Mesenchymal stem cell (in vitro differentiated cells and primary cell): ENCODE measurements around the gene CNR1.

Experiments
- DNase-seq: peaks from one replicate; pipeline ENCODE4 v3.0.0-alpha.2; 2013
- H2AFZ ChIP-seq: one replicate; pipeline ENCODE4 v1.6.1; 2013; ENCODE audit warnings: low read depth, mild to moderate bottlenecking, control low read depth, inconsistent platforms, low read length, moderate library complexity
- H2AK5ac ChIP-seq: 2 replicates; pipeline ENCODE4 v1.6.1; 2013; ENCODE audit warnings: low read length, moderate library complexity, mild to moderate bottlenecking, inconsistent platforms; ENCODE audit not compliant: severe bottlenecking
- H2BK120ac ChIP-seq: one replicate; pipeline ENCODE4 v1.6.1; 2013; ENCODE audit warnings: low read depth, mild to moderate bottlenecking, inconsistent platforms, low read length, moderate library complexity
- H2BK12ac ChIP-seq, 2 experiments: one replicate each; pipeline ENCODE4 v1.6.1; 2013; ENCODE audit warnings: inconsistent platforms in 2 of 2, low read length in 2 of 2, mild to moderate bottlenecking in 2 of 2, moderate library complexity in 2 of 2, control low read depth in 1 of 2
- H2BK15ac ChIP-seq: one replicate; pipeline ENCODE4 v1.6.1; 2013; ENCODE audit warnings: mild to moderate bottlenecking, low read depth, inconsistent platforms; ENCODE audit not compliant: poor library complexity, severe bottlenecking
- H2BK5ac ChIP-seq: 2 replicates; pipeline ENCODE4 v1.6.1; 2013; ENCODE audit warnings: low read depth, mild to moderate bottlenecking, low read length, control low read depth, inconsistent platforms; ENCODE audit not compliant: poor library complexity, severe bottlenecking
- H3K14ac ChIP-seq, 2 experiments: one replicate each; pipeline ENCODE4 v1.6.1; 2013; ENCODE audit warnings: inconsistent platforms in 2 of 2, low read length in 2 of 2, control low read depth in 1 of 2, mild to moderate bottlenecking in 1 of 2, moderate library complexity in 1 of 2
- H3K18ac ChIP-seq, 2 experiments: one replicate each; pipeline ENCODE4 v1.6.1; 2013; ENCODE audit warnings: inconsistent platforms in 2 of 2, low read length in 2 of 2, control low read depth in 1 of 2, low read depth in 1 of 2, mild to moderate bottlenecking in 1 of 2
- H3K23ac ChIP-seq, 2 experiments: one replicate each; pipeline ENCODE4 v1.6.1; 2013; ENCODE audit warnings: inconsistent platforms in 2 of 2, low read length in 2 of 2, mild to moderate bottlenecking in 2 of 2, moderate library complexity in 2 of 2, control low read depth in 1 of 2
- H3K27ac ChIP-seq: 2 replicates; pipeline ENCODE4 v1.5.1; 2013; ENCODE audit warnings: mild to moderate bottlenecking, moderate library complexity, low read length, control low read depth, inconsistent platforms; ENCODE audit not compliant: poor library complexity, severe bottlenecking
- H3K27me3 ChIP-seq, 2 experiments: 2 replicates each; pipeline versions ENCODE4 v1.6.1 to v1.7.0; 2013; ENCODE audit warnings: low read length in 2 of 2, mild to moderate bottlenecking in 2 of 2, moderate library complexity in 2 of 2, control low read depth in 1 of 2, inconsistent platforms in 1 of 2; ENCODE audit not compliant: control insufficient read depth in 1 of 2, insufficient read depth in 1 of 2
- H3K36me3 ChIP-seq, 2 experiments: 2 replicates each; pipeline versions ENCODE4 v1.6.1 to v1.7.0; 2013; ENCODE audit warnings: low read length in 2 of 2, control low read depth in 1 of 2, inconsistent platforms in 1 of 2, low read depth in 1 of 2, mild to moderate bottlenecking in 1 of 2; ENCODE audit not compliant: insufficient read depth in 2 of 2, control insufficient read depth in 1 of 2
- H3K4ac ChIP-seq, 2 experiments: one replicate each; pipeline ENCODE4 v1.6.1; 2013; ENCODE audit warnings: inconsistent platforms in 2 of 2, low read length in 2 of 2, mild to moderate bottlenecking in 2 of 2, moderate library complexity in 2 of 2, control low read depth in 1 of 2, low read depth in 1 of 2
- H3K4me1 ChIP-seq: 2 replicates; pipeline ENCODE4 v1.6.1; 2013; ENCODE audit warnings: low read depth, low read length, control low read depth; ENCODE audit not compliant: control insufficient read depth, insufficient read depth
- H3K4me2 ChIP-seq: 2 replicates; pipeline ENCODE4 v1.6.1; 2013; ENCODE audit warnings: low read length, mild to moderate bottlenecking, inconsistent platforms; ENCODE audit not compliant: poor library complexity, severe bottlenecking
- H3K4me3 ChIP-seq, 2 experiments: 2 replicates each; pipeline versions ENCODE4 v1.5.1 to v1.7.0; 2013; ENCODE audit warnings: low read length in 2 of 2, mild to moderate bottlenecking in 2 of 2, control low read depth in 1 of 2, low read depth in 1 of 2; ENCODE audit not compliant: insufficient read depth in 1 of 2
- H3K79me1 ChIP-seq: replicated peaks from 2 replicates; pipeline ENCODE4 v1.6.1; 2013; ENCODE audit warnings: mild to moderate bottlenecking, control low read depth, low read length, inconsistent platforms; ENCODE audit not compliant: poor library complexity, severe bottlenecking
- H3K9ac ChIP-seq: 2 replicates; pipeline ENCODE4 v1.7.0; 2013; ENCODE audit warnings: mild to moderate bottlenecking, low read length, moderate library complexity
- H3K9me3 ChIP-seq: 2 replicates; pipeline ENCODE4 v1.7.0; 2013; ENCODE audit warnings: mild to moderate bottlenecking, low read length; ENCODE audit not compliant: control insufficient read depth
- H4K8ac ChIP-seq: one replicate; pipeline ENCODE4 v1.6.1; 2013; ENCODE audit warnings: inconsistent platforms, mild to moderate bottlenecking, low read length, moderate library complexity
- H4K91ac ChIP-seq: one replicate; pipeline ENCODE4 v1.6.1; 2013; ENCODE audit warnings: mild to moderate bottlenecking, low read length, inconsistent platforms
- WGBS: methylation state at CpG from one replicate; pipeline ENCODE4 v1.1.7; 2013; ENCODE audit warnings: mixed read lengths; 5-methylcytosine and 5-hydroxymethylcytosine counted together

CNR1 gene

DNA sequence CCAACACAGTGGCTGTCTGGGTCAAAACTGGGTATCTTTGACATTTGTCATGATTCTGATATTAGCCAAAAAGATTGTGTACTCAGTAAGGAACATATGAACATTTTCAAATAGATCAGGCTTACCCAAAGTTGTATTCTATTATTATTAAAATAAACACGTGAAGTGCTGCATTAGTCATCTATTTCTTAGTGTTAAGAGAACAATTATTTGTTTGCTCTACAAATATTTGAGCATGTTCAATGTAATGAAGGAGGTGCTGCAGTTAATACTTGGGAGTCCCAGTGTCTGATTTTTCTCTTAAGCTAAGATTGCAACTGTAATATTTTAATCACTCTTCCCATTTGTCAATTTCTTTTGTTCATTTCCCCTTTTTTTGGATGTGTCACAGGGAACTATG is 28.2 kb downstream of the CNR1 start:
- no peak overlapping the region for H4K91ac ChIP-seq
- WGBS = no CpG with 5 or more reads among the region's 1 CpG

DNA sequence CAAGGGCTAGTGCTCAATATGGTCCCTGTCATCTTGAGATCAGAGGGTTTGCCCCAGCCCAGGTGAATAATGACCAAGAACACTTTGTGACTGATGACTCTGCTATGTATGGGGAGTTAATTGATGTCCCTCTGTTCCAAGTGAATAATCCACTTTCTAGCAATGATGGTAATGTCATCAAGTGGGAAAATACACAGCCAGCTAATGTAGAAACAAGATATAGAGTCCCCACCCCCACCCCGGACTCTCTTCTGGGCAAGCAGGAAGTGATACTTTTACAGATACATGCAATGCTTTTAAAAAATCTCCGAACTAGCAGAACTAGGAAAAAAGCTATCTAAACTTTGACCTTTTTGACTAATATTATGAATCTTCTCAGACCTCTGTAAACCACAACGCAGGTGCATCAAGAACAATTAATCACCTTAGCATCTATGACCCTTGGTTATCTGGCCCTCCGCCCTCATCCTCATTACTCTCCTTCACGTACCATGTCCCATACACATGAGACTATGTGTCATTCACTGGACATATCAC is 30.5 kb downstream of the CNR1 start:
- Histone ChIP-seq H3K36me3 (no peaks in the 10 kb centered on the region), H4K91ac (no peak overlapping the region), H3K9me3 (no peaks in the 10 kb centered on the region), H2BK5ac (no peak overlapping the region), H3K18ac (no peak overlapping the region), H3K14ac (no peak overlapping the region), H3K4ac (no peak overlapping the region), H3K79me1 (no peaks in the 10 kb centered on the region), H3K9ac (no peak overlapping the region), H4K8ac (no peak overlapping the region), H2BK15ac (no peak overlapping the region), H3K4me1 (no peaks in the 10 kb centered on the region), H3K27me3 (peaks cover 0 to 11% of the 10 kb centered on the region in 2 experiments), H2BK120ac (no peak overlapping the region), H2AK5ac (no peak overlapping the region), H3K27ac (no peak overlapping the region), H2AFZ (no peak overlapping the region), H3K23ac (no peak overlapping the region), H2BK12ac (no peak overlapping the region), H3K4me2 (no peak overlapping the region), H3K4me3 (no peak overlapping the region)
- no peak for DNase-seq
- 76% methylated on average over 5 of the region's 5 CpGs for WGBS

More for the DNA sequence above, 28.2 kb downstream of the CNR1 start:
- H2BK12ac ChIP-seq = no peak overlapping the region
- H3K79me1 ChIP-seq = no peaks in the 10 kb centered on the region
- no peak overlapping the region for H3K27ac ChIP-seq
- no peak overlapping the region for H3K4ac ChIP-seq
- no peak overlapping the region for H2BK15ac ChIP-seq
- H2AK5ac ChIP-seq = no peak overlapping the region
- H4K8ac ChIP-seq = no peak overlapping the region
- no peak overlapping the region for H3K4me3 ChIP-seq
- H3K4me1 ChIP-seq = no peaks in the 10 kb centered on the region
- H3K27me3 ChIP-seq = peaks cover 0 to 5% of the 10 kb centered on the region in 2 experiments
- no peak for DNase-seq
- H3K14ac ChIP-seq = no peak overlapping the region
- no peak overlapping the region for H3K9ac ChIP-seq
- no peak overlapping the region for H2BK120ac ChIP-seq
- H2AFZ ChIP-seq = no peak overlapping the region
- no peak overlapping the region for H2BK5ac ChIP-seq
- no peaks in the 10 kb centered on the region for H3K36me3 ChIP-seq
- H3K18ac ChIP-seq = no peak overlapping the region
- H3K4me2 ChIP-seq = no peak overlapping the region
- H3K9me3 ChIP-seq = no peaks in the 10 kb centered on the region
- no peak overlapping the region for H3K23ac ChIP-seq

DNA sequence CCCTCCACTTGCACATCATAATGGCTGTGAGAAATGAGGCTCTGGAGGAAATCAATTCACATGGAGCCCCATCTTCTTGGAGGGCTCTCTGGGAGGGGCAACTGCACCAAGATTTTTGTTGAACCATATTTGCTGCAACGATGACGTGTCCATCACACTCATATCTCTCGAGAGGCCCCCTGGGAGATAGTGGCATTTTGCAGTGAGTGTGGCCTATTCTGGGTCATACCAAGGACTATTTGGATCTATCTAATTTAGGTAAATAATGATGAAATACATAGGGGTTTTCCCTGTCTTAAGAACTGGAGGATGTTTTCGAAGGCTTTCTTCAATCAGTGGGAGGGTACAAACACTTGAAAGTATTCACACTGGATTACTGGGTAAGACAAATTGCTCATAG is 31.6 kb downstream of the CNR1 start:
- Histone ChIP-seq H2BK15ac (no peak overlapping the region), H3K4ac (no peak overlapping the region), H3K4me1 (no peaks in the 10 kb centered on the region), H3K9ac (no peak overlapping the region), H3K14ac (no peak overlapping the region), H4K8ac (no peak overlapping the region), H3K79me1 (no peaks in the 10 kb centered on the region), H2AFZ (no peak overlapping the region), H4K91ac (no peak overlapping the region), H3K27me3 (peaks cover 0 to 11% of the 10 kb centered on the region in 2 experiments), H3K9me3 (no peaks in the 10 kb centered on the region), H3K4me3 (no peak overlapping the region), H3K36me3 (no peaks in the 10 kb centered on the region), H2AK5ac (no peak overlapping the region), H3K23ac (no peak overlapping the region), H2BK12ac (no peak overlapping the region), H3K4me2 (no peak overlapping the region), H3K27ac (no peak overlapping the region), H2BK5ac (no peak overlapping the region), H3K18ac (no peak overlapping the region), H2BK120ac (no peak overlapping the region)
- 82% methylated on average over 4 of the region's 4 CpGs for whole genome bisulfite sequencing
- no peak for DNase-seq

DNA sequence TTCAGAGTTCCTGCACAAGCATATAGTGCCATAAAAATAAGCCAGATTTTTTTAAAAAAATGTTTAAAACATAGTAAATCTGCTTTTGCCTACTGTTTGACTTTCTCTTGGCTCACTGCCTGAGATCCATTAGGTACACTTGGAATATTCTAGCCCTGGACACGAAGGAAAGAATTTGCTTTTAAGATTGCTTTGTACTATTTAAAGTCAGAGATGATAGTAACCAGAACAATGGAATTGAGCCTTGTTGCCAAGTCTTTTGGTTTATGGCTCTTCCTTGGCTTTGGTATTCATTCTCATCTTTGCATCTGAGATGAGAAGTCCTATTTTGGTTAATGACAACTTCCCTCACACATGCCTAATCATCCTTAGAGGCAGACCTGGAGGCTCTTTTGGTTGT is 32.4 kb downstream of the CNR1 start:
- peaks cover 0 to 11% of the 10 kb centered on the region in 2 experiments for H3K27me3 ChIP-seq
- no peaks in the 10 kb centered on the region for H3K36me3 ChIP-seq
- no peak overlapping the region for H4K8ac ChIP-seq
- no peak overlapping the region for H2BK120ac ChIP-seq
- no peak overlapping the region for H4K91ac ChIP-seq
- no peaks in the 10 kb centered on the region for H3K79me1 ChIP-seq
- no peak overlapping the region for H3K9ac ChIP-seq
- no peak overlapping the region for H3K18ac ChIP-seq
- H2AK5ac ChIP-seq = no peak overlapping the region
- no peak overlapping the region for H3K27ac ChIP-seq
- no peaks in the 10 kb centered on the region for H3K9me3 ChIP-seq
- H3K4me3 ChIP-seq = no peak overlapping the region
- H2BK15ac ChIP-seq = no peak overlapping the region
- H2BK5ac ChIP-seq = no peak overlapping the region
- H3K14ac ChIP-seq = no peak overlapping the region
- WGBS = 50% methylated on average over 1 of the region's 1 CpG
- no peak for DNase-seq
- no peak overlapping the region for H2AFZ ChIP-seq
- H3K4ac ChIP-seq = no peak overlapping the region
- no peaks in the 10 kb centered on the region for H3K4me1 ChIP-seq
- H2BK12ac ChIP-seq = no peak overlapping the region
- H3K23ac ChIP-seq = no peak overlapping the region
- no peak overlapping the region for H3K4me2 ChIP-seq
